ENCODE measurements around the gene CEMIP2. TPM values are rescaled to one million over a fixed set of nuclear protein-coding genes. Genes with fewer than 3 reads are reported as not detected.
"Not testable (repeated sequence)": the region's sequence is repeated elsewhere in the genome, so short reads cannot be mapped to it uniquely, and the experiment has no call there.

CEMIP2 gene
- total RNA-seq, 2 experiments from 2014 or later, result 58.7 to 63.5 TPM

- intact Hi-C loops (cut with micrococcal nuclease), result no loop called here
- POLR2A ChIA-PET, result interaction anchor here (0.8 kb wide), 1 partner anchor 60 kb away, joined by 3 read pairs; no protein-coding TSS in a partner anchor
- Mint-ChIP-seq H3K9me3 (no peaks in the 10 kb centered on the region), H3K4me3 (no peak overlapping the region), H3K27ac (no peak overlapping the region), H3K36me3 (ENCODE audit: low read depth) (no peaks in the 10 kb centered on the region), H3K27me3 (no peaks in the 10 kb centered on the region), H3K4me1 (ENCODE audit: low read depth) (peaks cover 12% of the 10 kb centered on the region)
- TF ChIP-seq CTCF (IDR thresholded peaks at IDR 0.05), result no peak
- CTCF ChIA-PET, result interaction anchor here (0.6 to 2.7 kb wide), 3 partner anchors 12 to 224 kb away, joined by 3 to 10 read pairs (median 4); no protein-coding TSS in a partner anchor
- no peak for DNase-seq
- no peak for ATAC-seq
These were observed 44.1 kb upstream of the CEMIP2 start for GRCh38 chr9:71812385-71812784.

- no peaks in the 10 kb centered on the region for H3K9me3 Mint-ChIP-seq
These were observed 39.8 kb upstream of the CEMIP2 start for GRCh38 chr9:71808068-71808467.

GRCh38 chr9:71806901-71807307, 38.6 kb upstream of the CEMIP2 start:
- Mint-ChIP-seq H3K4me3 (no peak overlapping the region), H3K27ac (no peak overlapping the region), H3K9me3 (peaks cover 3% of the 10 kb centered on the region), H3K4me1 (ENCODE audit: low read depth) (peaks cover 8% of the 10 kb centered on the region), H3K27me3 (no peaks in the 10 kb centered on the region), H3K36me3 (ENCODE audit: low read depth) (no peaks in the 10 kb centered on the region)
- peak; percentile 91 for TF ChIP-seq CTCF (IDR thresholded peaks at IDR 0.05)
- ATAC-seq (peak; percentile 99), DNase-seq (peak; percentile 74)
- intact Hi-C loops (cut with micrococcal nuclease), result loop anchor here (1.0 to 10.0 kb wide), 2 partner anchors 218 to 468 kb away; no protein-coding TSS in a partner anchor
- CTCF ChIA-PET, result interaction anchor here (0.6 to 11.8 kb wide), 52 partner anchors 11 to 475 kb away, joined by 3 to 177 read pairs (median 4); partner anchors contain the start of genes ABHD17B and C9orf85
- POLR2A ChIA-PET, result interaction anchor here (1.8 kb wide), 1 partner anchor 40 kb away, joined by 6 read pairs; no protein-coding TSS in a partner anchor

More at GRCh38 chr9:71808068-71808467, 39.8 kb upstream of the CEMIP2 start:
- Mint-ChIP-seq H3K27me3 (no peaks in the 10 kb centered on the region), H3K27ac (no peak overlapping the region), H3K36me3 (ENCODE audit: low read depth) (no peaks in the 10 kb centered on the region), H3K4me3 (no peak overlapping the region), H3K4me1 (ENCODE audit: low read depth) (peaks cover 8% of the 10 kb centered on the region)
- no peak for TF ChIP-seq CTCF (IDR thresholded peaks at IDR 0.05)
- ChIA-PET CTCF (interaction anchor here (1.4 to 11.8 kb wide), 7 partner anchors 11 to 474 kb away, joined by 3 to 177 read pairs (median 7); no protein-coding TSS in a partner anchor), POLR2A (interaction anchor here (1.8 kb wide), 1 partner anchor 41 kb away, joined by 6 read pairs; no protein-coding TSS in a partner anchor)
- DNase-seq (no peak), ATAC-seq (no peak)
- intact Hi-C loops (cut with micrococcal nuclease), result loop anchor here (10.0 kb wide), 1 partner anchor 467 kb away; no protein-coding TSS in a partner anchor

GRCh38 chr9:71805096-71805495, 36.8 kb upstream of the CEMIP2 start:
- H3K9me3 Mint-ChIP-seq; H3K4me1 Mint-ChIP-seq (ENCODE audit: low read depth); H3K4me3 Mint-ChIP-seq; H3K36me3 Mint-ChIP-seq (ENCODE audit: low read depth); H3K27ac Mint-ChIP-seq; H3K27me3 Mint-ChIP-seq; DNase-seq; ATAC-seq: not testable (repeated sequence)
- CTCF ChIA-PET, result interaction anchor here (1.2 to 11.8 kb wide), 7 partner anchors 9 to 234 kb away, joined by 3 to 177 read pairs (median 32); no protein-coding TSS in a partner anchor
- POLR2A ChIA-PET, result interaction anchor here (0.9 kb wide), 1 partner anchor 12 kb away, joined by 3 read pairs; no protein-coding TSS in a partner anchor
- intact Hi-C loops (cut with micrococcal nuclease), result loop anchor here (10.0 kb wide), 1 partner anchor 470 kb away; no protein-coding TSS in a partner anchor

GRCh38 chr9:71801826-71802225, 33.5 kb upstream of the CEMIP2 start:
- H3K4me3 Mint-ChIP-seq, result no peak overlapping the region
- POLR2A ChIA-PET, result no interaction called here
- DNase-seq (no peak), ATAC-seq (no peak)
- no peak overlapping the region for H3K27ac Mint-ChIP-seq
- no peaks in the 10 kb centered on the region for H3K36me3 Mint-ChIP-seq (ENCODE audit: low read depth)
- peaks cover 12% of the 10 kb centered on the region for H3K4me1 Mint-ChIP-seq (ENCODE audit: low read depth)
- peaks cover 3% of the 10 kb centered on the region for H3K9me3 Mint-ChIP-seq
- TF ChIP-seq CTCF (IDR thresholded peaks at IDR 0.05), result no peak
- intact Hi-C loops (cut with micrococcal nuclease), result loop anchor here (10.0 kb wide), 1 partner anchor 473 kb away; no protein-coding TSS in a partner anchor
- H3K27me3 Mint-ChIP-seq, result no peaks in the 10 kb centered on the region
- CTCF ChIA-PET, result interaction anchor here (1.7 to 11.8 kb wide), 3 partner anchors 11 to 224 kb away, joined by 4 to 177 read pairs (median 9); no protein-coding TSS in a partner anchor

All from activated CD8-positive, alpha-beta T cell treated with anti-CD3 and anti-CD28 coated beads for 36 hours (primary cell).